Right atrium auricular region (tissue), 2 donors: ENCODE measurements around the gene HLA-DMB. TPM values are rescaled to one million over a fixed set of nuclear protein-coding genes. Genes with fewer than 3 reads are reported as not detected.

ENCODE experiments used
- DNase-seq: peaks from one replicate; pipeline ENCODE4 v3.0.0-alpha.2; 2019; ENCODE audit warnings: low spot score
- H3K27ac ChIP-seq, 2 donors: fragments of 200-600 bp; sonication (generic); 1 replicate in 1 of 2; 2 replicates in 1 of 2; pipeline ENCODE4 v1.5.1; 2016 to 2019
- H3K27me3 ChIP-seq, 2 donors: fragments of 200-600 bp; sonication (generic); one replicate each; pipeline versions ENCODE4 v1.5.1 to v1.6.0; 2017 to 2019
- H3K36me3 ChIP-seq: fragments of 200-600 bp; sonication (generic); one replicate; pipeline ENCODE4 v1.5.1; 2016
- H3K4me1 ChIP-seq, 2 donors: fragments of 200-600 bp; sonication (generic); one replicate each; pipeline versions ENCODE4 v1.5.1 to v1.6.0; 2017 to 2019
- H3K4me3 ChIP-seq, 2 donors: fragments of 200-600 bp; sonication (generic); 1 replicate in 1 of 2; 2 replicates in 1 of 2; pipeline ENCODE4 v1.5.1; 2017 to 2019; ENCODE audit warnings: mild to moderate bottlenecking in 1 of 2, moderate library complexity in 1 of 2
- H3K9me3 ChIP-seq, 2 donors: fragments of 200-600 bp; sonication (generic); one replicate each; pipeline ENCODE4 v1.5.1; 2019
- total RNA-seq, 2 donors: library from RNA; depleted of rRNA; stranded (reverse); fragments of >200 nt; gene quantifications; one replicate each; pipeline ENCODE4 v1.1.0, GENCODE V29; 2016
- TF ChIP-seq, protein P1 (sequence below), 2 donors: fragments of 200-600 bp; sonication (generic); IDR thresholded peaks; one replicate each; pipeline ENCODE4 v1.5.1; 2019; ENCODE audit warnings: antibody characterized with exemption in 2 of 2

The HLA-DMB gene
- total RNA-seq, 2 donors from 2014 or later = 3.6 to 12.9 TPM

DNA sequence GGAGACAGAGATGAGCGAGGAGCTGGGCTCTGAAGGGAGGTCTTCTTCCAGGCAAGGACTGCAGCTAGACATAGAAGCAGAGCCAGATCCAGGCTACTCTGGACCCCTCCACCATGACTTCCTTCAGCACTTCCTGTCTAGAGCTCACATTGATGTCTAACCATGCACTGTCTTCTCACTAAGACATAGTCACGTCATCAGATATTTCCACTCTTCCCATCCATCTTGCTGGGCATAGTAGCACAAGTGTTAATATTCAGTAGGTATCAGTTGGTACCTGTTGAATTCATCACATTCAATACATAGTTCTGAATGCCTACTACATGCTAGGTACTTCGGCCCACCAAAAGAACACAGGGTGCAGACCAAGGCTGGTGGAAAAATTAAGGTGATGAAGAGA lies 9.2 kb upstream of the HLA-DMB start:
- Histone ChIP-seq H3K4me3 (no peak overlapping the region), H3K9me3 (peaks cover 0 to 7% of the 10 kb centered on the region in 2 donors), H3K27me3 (no peaks in the 10 kb centered on the region), H3K36me3 (no peaks in the 10 kb centered on the region), H3K4me1 (peaks cover 0 to 7% of the 10 kb centered on the region in 2 donors), H3K27ac (no peak overlapping the region)
- no peak for DNase-seq
- TF ChIP-seq, protein P1, sequence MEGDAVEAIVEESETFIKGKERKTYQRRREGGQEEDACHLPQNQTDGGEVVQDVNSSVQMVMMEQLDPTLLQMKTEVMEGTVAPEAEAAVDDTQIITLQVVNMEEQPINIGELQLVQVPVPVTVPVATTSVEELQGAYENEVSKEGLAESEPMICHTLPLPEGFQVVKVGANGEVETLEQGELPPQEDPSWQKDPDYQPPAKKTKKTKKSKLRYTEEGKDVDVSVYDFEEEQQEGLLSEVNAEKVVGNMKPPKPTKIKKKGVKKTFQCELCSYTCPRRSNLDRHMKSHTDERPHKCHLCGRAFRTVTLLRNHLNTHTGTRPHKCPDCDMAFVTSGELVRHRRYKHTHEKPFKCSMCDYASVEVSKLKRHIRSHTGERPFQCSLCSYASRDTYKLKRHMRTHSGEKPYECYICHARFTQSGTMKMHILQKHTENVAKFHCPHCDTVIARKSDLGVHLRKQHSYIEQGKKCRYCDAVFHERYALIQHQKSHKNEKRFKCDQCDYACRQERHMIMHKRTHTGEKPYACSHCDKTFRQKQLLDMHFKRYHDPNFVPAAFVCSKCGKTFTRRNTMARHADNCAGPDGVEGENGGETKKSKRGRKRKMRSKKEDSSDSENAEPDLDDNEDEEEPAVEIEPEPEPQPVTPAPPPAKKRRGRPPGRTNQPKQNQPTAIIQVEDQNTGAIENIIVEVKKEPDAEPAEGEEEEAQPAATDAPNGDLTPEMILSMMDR (IDR thresholded peaks at IDR 0.05) = no peak

DNA sequence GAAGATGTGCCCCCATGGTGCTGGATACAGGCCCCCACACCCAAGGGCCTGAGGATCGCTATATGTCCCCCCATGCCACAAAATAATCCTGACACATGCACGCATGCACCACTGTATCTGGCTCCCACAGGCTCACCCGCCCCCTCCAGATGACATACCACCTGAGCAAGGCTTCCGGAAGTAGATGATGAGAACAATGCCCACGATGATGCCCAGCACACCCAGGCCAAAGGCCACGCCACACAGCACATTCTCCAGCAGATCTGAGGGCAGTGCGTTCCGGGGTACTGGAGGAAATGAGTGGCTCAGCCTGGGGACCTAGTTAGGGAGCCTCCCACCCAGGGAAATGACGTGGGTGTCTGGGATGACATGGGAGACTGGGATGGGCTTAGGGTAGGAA lies 8.3 kb upstream of the HLA-DMB start:
- Histone ChIP-seq H3K9me3 (peaks cover 0 to 7% of the 10 kb centered on the region in 2 donors), H3K4me1 (peaks cover 0 to 7% of the 10 kb centered on the region in 2 donors), H3K36me3 (no peaks in the 10 kb centered on the region), H3K27ac (no peak overlapping the region), H3K27me3 (no peaks in the 10 kb centered on the region), H3K4me3 (no peak overlapping the region)
- TF ChIP-seq, protein P1 (IDR thresholded peaks at IDR 0.05) = no peak
- no peak for DNase-seq

DNA sequence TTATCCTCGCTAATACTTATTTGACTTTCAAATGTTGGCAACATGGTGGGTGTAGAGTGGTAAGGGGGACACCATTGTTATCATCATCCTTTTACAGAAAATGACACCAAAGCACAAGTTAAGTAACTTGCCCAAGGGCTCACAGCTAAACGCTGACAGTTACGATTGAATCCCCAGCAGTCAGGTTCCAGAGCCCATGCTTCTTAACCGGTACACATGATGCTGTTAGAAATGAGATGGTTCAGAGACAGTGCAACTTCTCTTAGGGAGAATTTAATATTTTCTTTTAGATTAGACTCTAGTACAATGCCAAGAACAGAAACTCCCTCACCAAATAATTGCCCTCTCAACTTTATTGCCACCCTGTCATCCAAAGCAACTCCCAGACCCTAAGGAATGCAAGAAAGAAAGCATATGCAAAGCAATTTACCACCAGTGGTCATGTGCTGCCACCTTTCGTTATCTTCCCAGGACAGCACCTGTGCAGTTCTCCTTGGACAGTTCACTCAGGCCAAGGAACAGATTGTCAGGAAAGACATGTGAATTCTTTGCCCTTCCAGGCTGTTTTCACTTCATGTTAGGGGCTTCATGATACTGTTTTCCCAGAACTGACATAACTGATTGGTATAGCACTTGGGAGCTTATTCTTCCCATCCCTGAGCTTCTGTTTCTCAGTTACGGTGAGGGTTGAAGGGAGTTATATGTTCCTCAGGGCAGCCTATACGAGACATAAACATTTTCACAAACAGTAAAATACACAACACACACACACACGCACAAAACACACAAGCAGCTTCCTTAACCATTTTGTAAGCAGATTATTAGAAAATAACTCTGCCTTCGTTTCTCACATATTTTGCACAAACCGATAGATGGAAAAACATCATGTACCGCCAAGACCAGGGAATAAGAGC lies 7.0 kb upstream of the HLA-DMB start:
- Histone ChIP-seq H3K4me3 (no peak overlapping the region), H3K9me3 (peaks cover 0 to 7% of the 10 kb centered on the region in 2 donors), H3K27ac (no peak overlapping the region), H3K4me1 (peaks cover 0 to 5% of the 10 kb centered on the region in 2 donors), H3K27me3 (no peaks in the 10 kb centered on the region), H3K36me3 (no peaks in the 10 kb centered on the region)
- no peak for DNase-seq
- TF ChIP-seq, protein P1 (IDR thresholded peaks at IDR 0.05) = no peak

DNA sequence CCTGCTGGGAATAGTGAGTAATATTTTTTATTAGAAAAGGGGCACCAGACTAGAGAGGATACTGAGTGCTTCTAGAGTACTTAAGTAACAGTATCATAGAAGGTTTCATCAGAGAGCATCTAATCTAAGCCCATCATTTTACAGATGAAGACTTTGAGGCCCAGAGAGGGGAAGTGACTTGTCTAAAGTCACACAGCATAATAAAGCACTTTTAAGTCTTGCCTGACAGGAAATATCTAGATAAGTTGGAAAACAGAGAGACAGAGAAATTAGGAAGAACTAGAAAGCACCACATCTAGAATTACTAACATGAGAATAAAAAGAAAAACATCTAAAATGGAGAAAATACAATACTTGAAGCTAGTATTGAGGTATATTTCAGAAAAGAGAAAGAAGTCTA lies 6.1 kb upstream of the HLA-DMB start:
- Histone ChIP-seq H3K4me3 (no peak overlapping the region), H3K4me1 (no peaks in the 10 kb centered on the region), H3K36me3 (no peaks in the 10 kb centered on the region), H3K27me3 (no peaks in the 10 kb centered on the region), H3K9me3 (peaks cover 0 to 7% of the 10 kb centered on the region in 2 donors), H3K27ac (no peak overlapping the region)
- DNase-seq = no peak
- TF ChIP-seq, protein P1 (IDR thresholded peaks at IDR 0.05) = no peak

DNA sequence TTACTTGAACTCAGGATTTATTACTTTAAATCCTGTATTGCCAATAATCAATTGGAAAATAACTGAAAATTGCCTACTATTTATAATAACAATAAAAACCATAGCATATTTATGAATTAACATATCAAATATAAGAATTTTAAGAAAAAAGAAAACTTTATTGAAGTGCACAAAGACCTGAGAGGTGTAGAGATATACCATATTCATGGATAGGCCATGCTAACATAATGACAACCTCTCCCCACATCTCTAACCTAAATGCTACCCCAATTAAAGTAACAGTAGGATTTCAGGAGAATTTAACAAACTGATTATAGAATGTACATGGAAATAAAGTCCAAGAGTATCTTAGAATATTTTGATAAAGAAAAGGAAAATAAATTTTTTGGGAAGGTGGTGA lies 5.1 kb upstream of the HLA-DMB start:
- TF ChIP-seq, protein P1 (IDR thresholded peaks at IDR 0.05) = no peak
- no peak for DNase-seq

More for the DNA sequence above, 5.1 kb upstream of the HLA-DMB start:
- Histone ChIP-seq H3K27ac (no peak overlapping the region), H3K9me3 (peaks cover 0 to 7% of the 10 kb centered on the region in 2 donors), H3K36me3 (no peaks in the 10 kb centered on the region), H3K4me3 (no peak overlapping the region), H3K4me1 (peaks cover 0 to 6% of the 10 kb centered on the region in 2 donors), H3K27me3 (no peaks in the 10 kb centered on the region)
